IPS-NIHi7 (cell line): Measurements from ENCODE around the gene SCARB1.
A peak's percentile ranks its signal among the peaks of the same experiment; 100 is the strongest.

Experiments
- DNase-seq: peaks from one replicate; pipeline ENCODE4 v3.0.0; 2012; ENCODE audit warnings: mixed read lengths; ENCODE audit errors: extremely low spot score

SCARB1 gene

DNA sequence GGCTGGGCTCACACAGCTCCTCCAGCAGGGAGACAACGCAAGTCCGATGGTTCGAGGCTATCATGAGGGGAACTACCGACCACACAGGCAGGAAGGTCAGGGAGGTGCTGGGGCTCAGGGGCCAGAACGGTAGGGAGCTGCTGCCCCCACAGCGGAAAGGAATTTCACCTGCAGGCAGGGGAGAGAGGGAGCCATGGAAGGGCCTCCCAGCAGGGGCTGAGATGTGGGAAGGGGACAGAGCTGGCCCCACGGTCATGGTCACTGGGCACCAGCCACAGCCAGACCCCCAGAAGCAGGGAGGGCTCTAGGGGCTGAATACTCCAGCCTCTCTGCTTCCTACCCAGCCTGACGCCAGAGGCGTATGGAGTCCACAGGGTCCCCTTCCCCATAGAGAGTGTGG, 103.1 kb downstream of the SCARB1 start:
- DNase-seq = no peak

- no peak for DNase-seq
These were observed 103.7 kb downstream of the SCARB1 start for GRCh38 chr12:124759841-124760503.

DNA sequence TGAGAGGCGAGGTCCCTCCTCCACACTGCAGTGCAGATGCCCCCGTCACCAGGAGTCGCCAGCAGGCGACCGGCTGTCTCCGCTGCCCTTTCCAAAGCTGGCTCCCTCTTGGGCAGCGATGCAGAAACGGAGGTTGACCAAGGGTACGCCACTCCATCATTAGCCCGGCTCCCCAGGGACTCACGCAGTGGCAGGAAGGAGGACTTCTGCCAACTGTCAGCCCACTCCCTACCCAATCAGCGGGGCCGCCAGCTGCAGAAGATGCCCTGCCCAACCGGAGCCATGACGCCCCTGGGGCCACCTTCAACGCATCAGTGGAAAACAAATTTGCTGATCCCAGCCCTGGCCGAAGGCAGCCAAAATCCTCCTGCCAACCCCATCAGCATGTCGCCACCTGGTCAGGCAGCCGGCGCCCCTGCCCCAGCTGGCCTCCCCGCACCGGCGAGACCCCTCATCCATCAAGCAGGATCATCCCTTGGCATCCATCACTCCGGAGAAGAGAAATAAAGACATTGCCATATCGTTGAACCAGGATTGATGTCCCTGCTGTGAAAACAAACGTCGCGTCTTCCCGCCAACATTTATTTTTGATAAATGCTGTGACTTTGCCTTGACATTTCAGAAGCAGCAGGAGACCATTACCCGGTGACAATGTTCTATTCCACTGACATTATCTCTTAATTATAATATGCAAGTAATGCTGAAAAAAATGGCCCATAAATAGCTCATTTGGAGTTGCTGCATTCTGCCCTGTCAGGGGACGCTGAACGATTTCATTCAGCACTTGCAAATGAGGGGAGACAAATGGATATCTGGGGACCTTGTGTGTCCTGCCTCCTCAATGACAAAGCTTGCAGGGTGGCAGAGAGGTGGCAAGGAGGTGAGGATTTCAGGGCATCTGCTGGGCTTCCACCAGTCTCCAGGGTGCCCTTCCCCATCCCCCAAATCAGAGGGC, 105.1 kb downstream of the SCARB1 start:
- no peak for DNase-seq

GRCh38 chr12:124757329-124757728, 106.3 kb downstream of the SCARB1 start:
- DNase-seq = no peak

DNA sequence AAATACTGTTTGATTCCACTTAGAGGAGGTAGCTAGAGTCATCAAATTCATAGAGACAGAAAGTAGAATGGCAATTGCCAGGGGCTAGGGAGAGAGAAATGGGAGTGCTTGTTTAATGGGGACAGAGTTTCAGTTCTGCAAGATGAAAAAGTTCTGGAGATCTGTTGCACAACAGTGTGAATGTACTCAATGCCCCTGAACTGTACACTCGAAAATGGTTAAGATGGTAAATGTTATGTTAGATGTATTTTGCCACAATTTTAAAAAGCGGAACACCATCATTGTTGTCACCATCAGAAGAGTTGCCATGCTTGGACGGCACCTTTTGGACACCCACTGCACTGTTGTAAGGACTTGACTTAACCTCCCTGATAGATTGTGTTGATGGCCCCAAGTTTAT, 106.9 kb downstream of the SCARB1 start:
- no peak for DNase-seq

DNA sequence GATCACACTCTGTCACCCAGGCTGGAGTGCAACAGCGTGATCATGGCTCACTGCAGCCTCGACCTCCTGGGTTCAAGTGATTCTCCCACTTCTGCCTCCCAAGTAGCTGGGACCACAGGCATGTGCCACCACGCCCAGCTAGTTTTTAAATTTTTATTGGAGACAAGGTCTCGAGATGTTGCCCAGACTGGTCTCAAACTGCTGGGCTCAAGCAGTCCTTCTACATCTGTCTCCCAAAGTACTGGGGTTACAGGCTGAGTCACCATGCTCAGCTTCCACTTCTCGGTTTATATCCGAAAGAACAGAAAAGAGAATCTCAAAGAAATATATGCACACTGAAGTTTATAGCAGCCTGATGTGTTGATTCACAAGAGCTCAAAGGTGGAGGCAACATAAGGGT, 107.5 kb downstream of the SCARB1 start:
- no peak for DNase-seq

GRCh38 chr12:124755801-124756148, 107.9 kb downstream of the SCARB1 start:
- no peak for DNase-seq

DNA sequence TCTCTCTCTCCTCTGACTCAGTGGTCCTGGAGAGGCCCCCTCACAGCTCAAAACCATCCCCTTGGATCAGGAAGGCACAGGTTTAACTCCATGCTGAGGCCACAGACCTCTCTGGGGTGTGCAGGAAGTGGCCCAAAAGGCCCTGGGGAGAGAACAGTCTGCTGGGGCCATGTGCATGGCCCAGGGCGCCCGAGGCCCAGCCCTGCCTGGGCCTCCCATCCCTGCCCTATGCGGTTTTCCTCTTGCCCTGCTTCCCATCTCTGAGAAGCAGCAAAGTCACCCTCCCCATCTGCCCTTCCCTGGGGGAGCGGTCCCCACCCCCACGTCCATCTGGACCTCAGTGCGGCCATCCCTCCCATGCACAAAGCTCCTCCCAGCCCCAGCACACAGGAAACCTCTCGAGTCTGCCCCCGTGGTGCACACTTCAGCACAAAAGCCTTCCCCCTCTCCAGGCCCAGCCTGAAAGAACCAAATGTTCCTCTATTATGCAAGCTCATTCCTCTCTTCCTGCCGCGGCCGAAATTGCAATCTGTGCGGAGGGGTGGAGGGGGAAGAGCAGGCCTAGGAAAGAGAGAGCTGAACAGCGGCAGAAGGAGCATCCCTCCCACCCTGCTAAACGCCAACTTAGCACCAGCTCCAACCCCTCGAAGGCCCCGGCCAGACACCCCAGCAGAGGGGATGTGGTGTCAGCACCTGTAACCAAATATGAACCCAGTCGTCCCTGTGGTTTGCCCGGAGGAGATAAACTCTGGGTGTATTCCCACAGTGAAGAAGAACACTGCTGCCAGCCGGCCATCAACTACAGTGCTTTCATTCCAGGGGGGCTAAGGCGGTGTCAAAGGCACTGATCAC, 108.5 kb downstream of the SCARB1 start:
- peak; percentile 56 for DNase-seq

DNA sequence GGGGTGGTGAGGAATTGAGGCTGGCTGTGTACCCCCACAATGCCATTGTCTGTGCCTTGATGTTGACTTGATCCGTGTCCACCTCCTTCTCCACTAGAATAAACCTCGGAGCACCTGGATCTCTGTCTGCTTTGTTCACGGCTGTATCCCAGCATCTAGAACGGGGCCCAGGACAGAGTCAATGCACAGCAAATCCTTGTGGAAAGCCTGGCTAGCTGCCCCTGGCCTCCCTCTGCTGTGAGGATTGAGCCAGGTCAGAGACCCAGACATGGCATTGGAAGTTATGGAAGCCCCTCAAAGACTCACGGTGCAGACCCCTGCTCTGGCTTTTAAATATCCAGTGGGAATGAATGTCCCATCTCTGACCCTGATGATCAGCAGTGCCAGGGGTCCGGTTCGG, 109.2 kb downstream of the SCARB1 start:
- no peak for DNase-seq

GRCh38 chr12:124753993-124754392, 109.7 kb downstream of the SCARB1 start:
- DNase-seq = no peak

- DNase-seq = no peak
These were observed 110.5 kb downstream of the SCARB1 start for GRCh38 chr12:124753228-124753591.

DNA sequence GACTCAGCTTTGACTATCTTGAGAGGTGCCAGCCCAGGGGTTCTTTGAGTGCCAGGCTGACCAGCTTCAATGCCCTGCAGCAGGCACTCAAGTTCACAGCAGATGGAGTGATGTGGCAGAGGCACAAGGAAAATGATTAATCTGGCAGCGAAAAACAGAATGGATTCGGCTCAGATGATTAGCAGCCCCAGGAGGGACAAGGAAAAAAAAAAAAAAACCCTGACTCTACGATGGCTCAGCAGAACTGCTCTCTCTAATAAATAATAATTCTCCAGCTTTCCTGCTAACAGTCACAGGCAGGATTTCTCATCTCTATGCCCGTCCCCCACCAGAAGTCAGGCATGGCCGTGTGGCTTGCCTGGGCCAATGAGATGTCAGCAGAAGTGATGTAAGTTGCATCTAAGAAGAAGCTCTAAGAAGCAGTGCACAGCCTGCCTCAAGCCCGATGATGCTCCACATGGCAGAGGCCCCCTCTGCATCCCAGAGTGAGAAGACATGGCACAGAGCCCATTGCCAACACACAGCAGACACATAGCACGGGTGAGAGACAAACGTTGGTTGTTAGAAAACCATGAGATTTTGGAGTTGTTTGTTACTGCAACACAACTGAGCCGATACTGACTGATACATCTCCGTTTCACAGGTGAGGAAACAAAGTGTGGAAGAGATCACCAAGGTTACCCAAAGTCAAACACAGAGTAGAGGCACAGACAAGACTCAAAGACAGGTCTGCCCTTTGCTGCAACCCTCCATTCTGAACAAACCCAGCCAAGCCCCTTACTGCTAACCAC, 111.0 kb downstream of the SCARB1 start:
- DNase-seq = no peak

DNA sequence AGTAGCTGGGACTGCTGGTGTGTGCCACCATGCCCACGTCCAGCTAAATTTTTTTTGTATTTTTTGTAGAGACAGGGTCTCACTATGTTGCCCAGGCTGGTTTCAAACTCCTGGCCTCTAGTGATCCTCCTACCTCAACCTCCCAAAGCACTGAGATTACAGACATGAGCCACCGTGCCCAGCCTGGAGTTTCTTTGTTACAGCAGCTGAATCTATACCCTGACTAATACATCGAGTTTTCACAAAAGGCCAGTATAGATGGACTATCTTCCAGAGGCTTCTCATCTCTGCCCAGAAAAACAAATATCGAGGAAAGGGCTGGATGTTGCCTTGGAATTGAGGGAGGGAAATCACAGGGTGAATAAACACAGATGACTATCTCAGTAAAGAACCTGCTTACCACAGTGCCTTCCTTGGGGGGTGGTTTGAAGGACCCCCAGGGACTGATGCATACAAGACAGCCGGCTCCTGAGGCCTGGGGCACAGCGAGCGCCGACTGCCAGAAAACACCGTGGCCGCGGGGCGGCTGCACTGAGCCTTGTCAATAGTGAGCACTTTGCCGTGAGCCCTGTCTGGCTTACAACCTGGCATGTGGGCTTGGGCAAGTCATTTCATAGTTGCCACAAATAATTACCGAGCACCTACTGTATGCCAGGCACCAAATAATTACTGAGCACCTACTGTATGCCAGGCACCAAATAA, 111.9 kb downstream of the SCARB1 start:
- DNase-seq = no peak

GRCh38 chr12:124750787-124751471, 112.7 kb downstream of the SCARB1 start:
- DNase-seq = peak; percentile 79

- DNase-seq = no peak
These were observed 113.5 kb downstream of the SCARB1 start for GRCh38 chr12:124750149-124750656.

- no peak for DNase-seq
These were observed 113.9 kb downstream of the SCARB1 start for GRCh38 chr12:124749725-124750124.

GRCh38 chr12:124747426-124748161, 116.1 kb downstream of the SCARB1 start:
- no peak for DNase-seq

DNA sequence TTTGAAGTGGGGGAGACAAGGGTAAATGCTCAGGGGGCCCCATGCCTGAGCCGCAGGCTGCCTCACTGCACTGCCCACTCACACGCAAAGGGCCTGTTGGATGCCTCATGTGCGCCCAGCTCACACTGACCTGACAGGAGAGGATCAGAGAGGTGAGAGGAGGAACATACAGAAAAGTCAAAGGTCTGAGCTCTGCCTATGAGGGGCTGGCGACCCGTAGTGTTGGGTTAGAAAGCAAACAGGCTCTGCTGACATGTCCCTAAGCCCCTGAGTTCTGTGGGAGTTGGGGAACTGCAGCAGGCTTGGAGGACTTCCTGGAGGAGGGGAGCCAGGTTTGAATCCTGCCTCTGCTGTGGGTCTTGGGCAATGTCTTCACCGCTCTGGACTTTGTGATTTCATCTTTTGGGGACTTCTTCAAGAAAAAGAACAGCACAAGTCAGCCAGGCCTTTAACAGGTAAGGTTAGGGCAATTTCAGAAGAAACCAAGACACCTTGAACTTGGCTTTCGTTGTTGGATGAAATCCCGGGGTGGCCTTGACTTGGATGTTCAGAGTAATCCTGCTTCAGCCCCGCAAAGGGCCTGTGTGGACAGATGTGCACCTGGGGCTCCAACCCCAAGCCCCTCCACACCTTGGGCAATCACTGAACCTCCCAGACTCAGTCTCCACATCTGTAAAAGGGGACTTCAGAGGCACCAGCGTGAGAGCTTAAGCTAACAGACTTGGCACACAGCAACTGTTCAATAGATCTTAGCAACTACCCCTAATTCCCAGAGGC, 116.8 kb downstream of the SCARB1 start:
- no peak for DNase-seq
